Neural crest cell (in vitro differentiated cells): ENCODE measurements around the gene UPF1. TPM values are rescaled to one million over a fixed set of nuclear protein-coding genes. Genes with fewer than 3 reads are reported as not detected.

Source experiments
- DNase-seq: peaks from one replicate; pipeline ENCODE4 v3.0.0; 2021; ENCODE audit warnings: low read depth, mixed read lengths, low spot score
- H3K27ac Mint-ChIP-seq: one replicate; pipeline ENCODE4 v1.8.0; 2021; ENCODE audit warnings: mild to moderate bottlenecking, mixed read lengths; ENCODE audit not compliant: unreplicated experiment
- H3K27me3 Mint-ChIP-seq: 2 replicates; pipeline ENCODE4 v1.8.0; 2021; ENCODE audit warnings: low read depth, mild to moderate bottlenecking, mixed read lengths
- H3K36me3 Mint-ChIP-seq: 2 replicates; pipeline ENCODE4 v1.8.0; 2021; ENCODE audit warnings: low read depth, mild to moderate bottlenecking, mixed read lengths
- H3K4me1 Mint-ChIP-seq: 2 replicates; pipeline ENCODE4 v1.8.0; 2021; ENCODE audit warnings: mixed read lengths
- H3K4me3 Mint-ChIP-seq: one replicate; pipeline ENCODE4 v1.8.0; 2021; ENCODE audit warnings: mild to moderate bottlenecking, mixed read lengths
- H3K9me3 Mint-ChIP-seq: 2 replicates; pipeline ENCODE4 v1.8.0; 2021; ENCODE audit warnings: mixed read lengths
- CTCF ChIP-seq: fragments of 200-600 bp; sonication (generic); conservative IDR thresholded peaks from 2 replicates; pipeline ENCODE4 v1.5.0; 2021; ENCODE audit warnings: antibody characterized with exemption, mild to moderate bottlenecking
- total RNA-seq: library from RNA; stranded (reverse); gene quantifications from 2 replicates; pipeline ENCODE4 v1.2.1, GENCODE V29; 2021

The UPF1 gene
- total RNA-seq, 1 donor from 2014 or later = 76.5 TPM

- Mint-ChIP-seq H3K9me3 (no peaks in the 10 kb centered on the region), H3K36me3 (no peaks in the 10 kb centered on the region), H3K4me3 (no peak overlapping the region), H3K27ac (no peak overlapping the region), H3K27me3 (peaks cover 79% of the 10 kb centered on the region), H3K4me1 (peaks cover 5% of the 10 kb centered on the region)
- no peak for TF ChIP-seq CTCF
- DNase-seq = no peak
Observed at GRCh38 chr19:18794692-18795091, 37.1 kb upstream of the UPF1 start.

GRCh38 chr19:18795540-18795939, 36.2 kb upstream of the UPF1 start:
- TF ChIP-seq CTCF = no peak
- no peak overlapping the region for H3K4me3 Mint-ChIP-seq
- H3K36me3 Mint-ChIP-seq = no peaks in the 10 kb centered on the region
- H3K27me3 Mint-ChIP-seq = peaks cover 71% of the 10 kb centered on the region
- no peaks in the 10 kb centered on the region for H3K9me3 Mint-ChIP-seq
- no peak overlapping the region for H3K27ac Mint-ChIP-seq
- H3K4me1 Mint-ChIP-seq = no peaks in the 10 kb centered on the region
- no peak for DNase-seq

- no peak overlapping the region for H3K4me3 Mint-ChIP-seq
- H3K9me3 Mint-ChIP-seq = no peaks in the 10 kb centered on the region
- no peaks in the 10 kb centered on the region for H3K4me1 Mint-ChIP-seq
- no peak for TF ChIP-seq CTCF
- H3K27ac Mint-ChIP-seq = no peak overlapping the region
- peaks cover 64% of the 10 kb centered on the region for H3K27me3 Mint-ChIP-seq
- H3K36me3 Mint-ChIP-seq = no peaks in the 10 kb centered on the region
- no peak for DNase-seq
Observed at GRCh38 chr19:18796239-18796638, 35.5 kb upstream of the UPF1 start.

- Mint-ChIP-seq H3K4me1 (no peaks in the 10 kb centered on the region), H3K36me3 (no peaks in the 10 kb centered on the region), H3K27me3 (peaks cover 46% of the 10 kb centered on the region), H3K9me3 (no peaks in the 10 kb centered on the region), H3K27ac (no peak overlapping the region), H3K4me3 (no peak overlapping the region)
- DNase-seq = no peak
- TF ChIP-seq CTCF = peak; percentile 30
Observed at GRCh38 chr19:18798384-18799352, 33.1 kb upstream of the UPF1 start.

- Mint-ChIP-seq H3K4me1 (no peaks in the 10 kb centered on the region), H3K4me3 (no peak overlapping the region), H3K9me3 (no peaks in the 10 kb centered on the region), H3K27ac (no peak overlapping the region), H3K36me3 (no peaks in the 10 kb centered on the region), H3K27me3 (peaks cover 42% of the 10 kb centered on the region)
- TF ChIP-seq CTCF = no peak
- DNase-seq = no peak
Observed at GRCh38 chr19:18799389-18799970, 32.3 kb upstream of the UPF1 start.
